IMR-90 (cell line): ENCODE results near the gene KAT6B. TPM values are rescaled to one million over a fixed set of nuclear protein-coding genes. Genes with fewer than 3 reads are reported as not detected.
A peak's percentile ranks its signal among the peaks of the same experiment; 100 is the strongest.

Experiments used
- ATAC-seq: fragments of 200-7000 bp; cut with Tn5 transposase; 2 replicates; pipeline ENCODE4 v1.9.1; 2020; ENCODE audit warnings: low read depth, mild to moderate bottlenecking, moderate library complexity
- BruUV-seq: library from RNA; stranded (reverse); fragments of 400-500 nt; replicated peaks from 2 replicates; lab custom pipeline; 2021; lab: Mats Ljungman, UMichigan
- CTCF ChIA-PET: fragments of 300-600 bp; formaldehyde crosslinking; extraction: SDS; loops from one replicate; lab custom pipeline; 2021; ENCODE audit warnings: antibody characterized with exemption; lab: Yijun Ruan, JAX
- POLR2A ChIA-PET: fragments of 300-600 bp; sonication (Branson Sonifier 250); formaldehyde crosslinking; loops from one replicate; lab custom pipeline; 2022; ENCODE audit warnings: antibody characterized with exemption; ENCODE audit not compliant: unreplicated experiment; lab: Charles Lee
- DNase-seq: peaks from one replicate; pipeline ENCODE4 v3.0.0; 2013
- H2AFZ ChIP-seq: replicated peaks from 2 replicates; pipeline ENCODE3; 2013; ENCODE audit warnings: low read length, mild to moderate bottlenecking; ENCODE audit not compliant: poor library complexity
- H2AK5ac ChIP-seq: 2 replicates; pipeline ENCODE4 v1.6.1; 2013; ENCODE audit warnings: low read depth, low read length, inconsistent platforms
- H2AK9ac ChIP-seq: replicated peaks from 2 replicates; pipeline ENCODE3; 2013; ENCODE audit warnings: mild to moderate bottlenecking, low read depth, low read length, moderate library complexity; ENCODE audit not compliant: poor library complexity
- H2BK120ac ChIP-seq: 2 replicates; pipeline ENCODE4 v1.6.1; 2013; ENCODE audit warnings: low read depth, low read length, inconsistent platforms
- H2BK15ac ChIP-seq: 3 replicates; pipeline ENCODE4 v1.6.1; 2013; ENCODE audit warnings: low read depth, low read length, inconsistent platforms
- H2BK20ac ChIP-seq: 2 replicates; pipeline ENCODE4 v1.6.1; 2013; ENCODE audit warnings: low read depth, mild to moderate bottlenecking, inconsistent platforms, low read length, moderate library complexity
- H2BK5ac ChIP-seq: 2 replicates; pipeline ENCODE4 v1.6.1; 2013; ENCODE audit warnings: mild to moderate bottlenecking, low read depth, low read length, inconsistent platforms; ENCODE audit not compliant: poor library complexity, severe bottlenecking
- H3K14ac ChIP-seq: replicated peaks from 2 replicates; pipeline ENCODE4 v1.6.1; 2013; ENCODE audit warnings: low read depth, low read length, inconsistent platforms
- H3K18ac ChIP-seq: 2 replicates; pipeline ENCODE4 v1.6.1; 2013; ENCODE audit warnings: low read depth, low read length, control low read depth
- H3K23ac ChIP-seq: 2 replicates; pipeline ENCODE4 v1.6.1; 2013; ENCODE audit warnings: low read depth, low read length, inconsistent platforms
- H3K27ac ChIP-seq: 2 replicates; pipeline ENCODE4 v1.5.1; 2013; ENCODE audit warnings: mild to moderate bottlenecking, control low read depth, low read length; ENCODE audit not compliant: insufficient read depth
- H3K27me3 ChIP-seq: 2 replicates; pipeline ENCODE4 v1.6.1; 2013; ENCODE audit warnings: low read length; ENCODE audit not compliant: control insufficient read depth, insufficient read depth
- H3K36me3 ChIP-seq: 2 replicates; pipeline ENCODE4 v1.6.1; 2013; ENCODE audit warnings: low read length, mixed read lengths; ENCODE audit not compliant: control insufficient read depth, insufficient read depth
- H3K4ac ChIP-seq: 2 replicates; pipeline ENCODE4 v1.6.1; 2013; ENCODE audit warnings: low read depth, low read length, inconsistent platforms
- H3K4me1 ChIP-seq: 2 replicates; pipeline ENCODE4 v1.6.1; 2013; ENCODE audit warnings: low read length, mixed read lengths; ENCODE audit not compliant: control insufficient read depth, insufficient read depth
- H3K4me2 ChIP-seq: 2 replicates; pipeline ENCODE4 v1.6.1; 2013; ENCODE audit warnings: low read depth, mild to moderate bottlenecking, control low read depth, low read length, moderate library complexity
- H3K4me3 ChIP-seq: 2 replicates; pipeline ENCODE4 v1.5.1; 2013; ENCODE audit warnings: low read depth, mild to moderate bottlenecking, control low read depth, low read length, moderate library complexity; ENCODE audit not compliant: insufficient read depth
- H3K56ac ChIP-seq: 2 replicates; pipeline ENCODE4 v1.6.1; 2013; ENCODE audit warnings: low read length, inconsistent platforms; ENCODE audit not compliant: insufficient read depth; ENCODE audit errors: extremely low read depth
- H3K79me1 ChIP-seq, 2 experiments: 2 replicates each; pipeline ENCODE4 v1.6.1; 2013; ENCODE audit warnings: low read length in 2 of 2, inconsistent platforms in 1 of 2, low read depth in 1 of 2
- H3K9ac ChIP-seq: 2 replicates; pipeline ENCODE4 v1.6.1; 2013; ENCODE audit warnings: low read depth, low read length, control low read depth
- H3K9me1 ChIP-seq: 2 replicates; pipeline ENCODE4 v1.6.1; 2013; ENCODE audit warnings: low read length, inconsistent platforms; ENCODE audit not compliant: insufficient read depth
- H3K9me3 ChIP-seq: 2 replicates; pipeline ENCODE4 v1.6.1; 2013; ENCODE audit warnings: low read length; ENCODE audit not compliant: control insufficient read depth, insufficient read depth
- H4K20me1 ChIP-seq: 2 replicates; pipeline ENCODE4 v1.6.1; 2013; ENCODE audit warnings: low read length, inconsistent platforms; ENCODE audit not compliant: insufficient read depth
- H4K5ac ChIP-seq: 2 replicates; pipeline ENCODE4 v1.6.1; 2013; ENCODE audit warnings: mild to moderate bottlenecking, low read depth, low read length, control low read depth
- H4K8ac ChIP-seq, 2 experiments: 2 replicates each; pipeline ENCODE4 v1.6.1; 2013; ENCODE audit warnings: low read depth in 2 of 2, low read length in 2 of 2, control low read depth in 1 of 2, inconsistent platforms in 1 of 2
- H4K91ac ChIP-seq: 2 replicates; pipeline ENCODE4 v1.6.1; 2013; ENCODE audit warnings: low read depth, low read length, inconsistent platforms; ENCODE audit not compliant: insufficient read depth
- CHD1 ChIP-seq: IDR thresholded peaks from 2 replicates; pipeline ENCODE4 v1.6.1; 2012; ENCODE audit warnings: low read depth, low read length, improper control_type of control experiment
- FOS ChIP-seq: fragments of 150-350 bp; IDR thresholded peaks from 2 replicates; pipeline ENCODE4 v1.6.1; 2016; ENCODE audit warnings: low read depth, low read length
- NFE2L2 ChIP-seq: fragments of 150-350 bp; IDR thresholded peaks from 2 replicates; pipeline ENCODE4 v1.6.1; 2016; ENCODE audit warnings: low read depth, mild to moderate bottlenecking, low read length
- POLR2A ChIP-seq: IDR thresholded peaks from 2 replicates; pipeline ENCODE4 v1.6.1; 2012; ENCODE audit warnings: mild to moderate bottlenecking, low read depth, low read length
- RAD21 ChIP-seq: IDR thresholded peaks from 2 replicates; pipeline ENCODE4 v1.6.1; 2012; ENCODE audit warnings: low read length, improper control_type of control experiment
- WGBS, 2 experiments: methylation state at CpG; one replicate each; pipeline versions ENCODE4 v1.1.5 to v1.1.7; 2013; ENCODE audit warnings: missing lambda C conversion rate in 2 of 2; ENCODE audit not compliant: insufficient read length in 1 of 2; ENCODE audit errors: extremely low coverage in 2 of 2; 5-methylcytosine and 5-hydroxymethylcytosine counted together
- dilution Hi-C: fragments of 300-500 bp; cut with HindIII; formaldehyde crosslinking; loops from one replicate; pipeline ENCODE4 v1.14.3; 2018; ENCODE audit warnings: low sequenced_read_pairs; ENCODE audit not compliant: unreplicated experiment
- in situ Hi-C: fragments of 300-500 bp; cut with MboI; formaldehyde crosslinking; loops from 3 replicates; pipeline ENCODE4 v1.14.3; 2019; ENCODE audit warnings: low sequenced_read_pairs, inconsistent platforms, mixed read lengths
- intact Hi-C: fragments of 100-400 bp; cut with micrococcal nuclease; formaldehyde crosslinking; loops from 2 replicates; pipeline ENCODE4 v1.10.0; 2022
- polyA plus RNA-seq, 3 experiments: library from polyadenylated mRNA; depleted of rRNA; stranded (reverse); fragments of >200 nt; gene quantifications; 2 replicates each; pipeline ENCODE4 v1.2.3, GENCODE V29; 2012; ENCODE audit warnings: low replicate concordance in 1 of 3
- total RNA-seq: library from RNA; depleted of rRNA; stranded (reverse); fragments of >200 nt; gene quantifications from 2 replicates; pipeline ENCODE4 v1.2.3, GENCODE V29; 2012

Gene KAT6B
- total and polyA plus RNA-seq, 2 of the 4 experiments (the other 2 are of a cell fraction): 8.8 to 28.1 TPM

DNA sequence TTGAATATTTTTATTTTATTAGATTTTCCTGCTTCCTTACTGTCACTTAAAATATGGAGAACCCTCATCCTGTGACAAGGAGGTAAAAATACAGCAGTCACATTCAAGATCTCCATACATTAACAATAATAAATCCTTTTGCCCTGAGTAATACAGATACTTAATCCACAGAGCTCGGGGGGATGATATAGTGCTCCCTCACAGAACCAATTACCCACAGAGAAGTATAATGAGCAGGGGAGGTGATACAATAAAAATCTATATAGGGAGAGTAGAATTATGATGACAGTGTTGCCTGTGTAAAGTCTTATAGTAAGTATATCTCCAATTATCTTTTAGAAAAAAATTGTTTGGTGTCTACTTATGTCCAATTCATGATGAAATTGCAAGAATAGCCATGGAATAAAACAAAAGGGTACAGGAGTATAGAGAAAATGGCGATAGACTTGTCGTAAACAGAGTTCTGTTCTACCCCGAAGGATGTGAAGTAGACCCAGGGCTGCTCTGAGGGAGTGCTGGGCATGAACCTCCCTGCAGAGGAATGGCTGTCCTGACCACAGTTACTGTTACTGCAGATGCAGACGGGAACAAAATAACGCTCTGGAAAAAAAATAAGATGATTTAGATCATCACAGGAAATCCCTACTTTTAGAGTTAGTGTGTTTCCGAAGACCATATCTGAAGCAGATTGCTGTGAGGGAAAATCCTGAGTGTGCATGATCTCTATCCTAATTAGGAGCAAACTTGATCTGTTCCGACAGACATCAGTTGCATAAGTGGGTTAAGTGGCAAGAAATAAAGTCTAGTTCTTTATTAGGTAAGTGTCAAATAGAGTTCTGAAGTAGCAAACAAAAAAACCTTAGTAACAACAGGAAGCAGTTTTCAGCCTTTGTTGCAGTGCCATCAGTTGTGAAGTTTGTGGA lies 123.7 kb downstream of the KAT6B start:
- BruUV-seq: no TSS peak
- POLR2A ChIA-PET: no interaction called here

More for the DNA sequence above, 123.7 kb downstream of the KAT6B start:
- Histone ChIP-seq H4K20me1 (no peaks in the 10 kb centered on the region), H3K27ac (no peak overlapping the region), H3K36me3 (no peaks in the 10 kb centered on the region), H3K56ac (no peak overlapping the region), H2BK20ac (0 out of 2 replicates have a peak overlapping the region, but pooled peaks have one; percentile 8), H2BK120ac (no peak overlapping the region), H3K27me3 (no peaks in the 10 kb centered on the region), H4K8ac (no peak overlapping the region), H3K4me3 (no peak overlapping the region), H3K4ac (no peak overlapping the region), H3K23ac (0 out of 2 replicates have a peak overlapping the region, but pooled peaks have one; percentile 21), H3K9me3 (no peaks in the 10 kb centered on the region), H4K5ac (no peak overlapping the region), H4K91ac (no peak overlapping the region), H3K18ac (peak overlapping the region; percentile 7; the same call in 1 of the 2 replicates), H2BK5ac (peak overlapping the region; percentile 2), H3K9ac (no peak overlapping the region), H2BK15ac (no peak overlapping the region), H3K4me2 (peak overlapping the region; percentile 22; the same call in 1 of the 2 replicates), H3K14ac (no peak overlapping the region), H3K4me1 (peaks cover 10% of the 10 kb centered on the region), H2AK9ac (no peak overlapping the region), H2AFZ (no peak overlapping the region), H3K9me1 (0 out of 2 replicates have a peak, but pooled peaks cover 5% of the 10 kb centered on the region), H2AK5ac (no peak overlapping the region; the same call in 1 of the 2 replicates), H3K79me1 (peaks cover 21 to 61% of the 10 kb centered on the region in 2 experiments)
- dilution Hi-C loops: no loop called here
- no CpG with 5 or more reads among the region's 8 CpGs for WGBS, 2 experiments
- ATAC-seq (peak; percentile 41; the same call in 1 of the 2 replicates), DNase-seq (peak; percentile 16)
- intact Hi-C loops: no loop called here
- no peak for TF ChIP-seq FOS
- no peak for TF ChIP-seq NFE2L2
- TF ChIP-seq POLR2A: no peak
- TF ChIP-seq CHD1: no peak
- TF ChIP-seq RAD21: no peak
- CTCF ChIA-PET: interaction anchor here (1.6 kb wide), 1 partner anchor 10 kb away, joined by 4 read pairs; no protein-coding TSS in a partner anchor
- in situ Hi-C loops: no loop called here
